AG09319 (cell line): Measurements from ENCODE around the gene TRPM5.

ENCODE experiments used
- DNase-seq: peaks from one replicate; pipeline ENCODE4 v3.0.0-alpha.2; 2010; ENCODE audit warnings: low read depth; ENCODE audit errors: extremely low read depth
- TF ChIP-seq, protein P1 (sequence below): IDR thresholded peaks from 2 replicates; pipeline ENCODE4 v1.5.1; 2011; ENCODE audit warnings: low read depth, mild to moderate bottlenecking, inconsistent platforms, low read length, moderate library complexity

TRPM5 gene

DNA sequence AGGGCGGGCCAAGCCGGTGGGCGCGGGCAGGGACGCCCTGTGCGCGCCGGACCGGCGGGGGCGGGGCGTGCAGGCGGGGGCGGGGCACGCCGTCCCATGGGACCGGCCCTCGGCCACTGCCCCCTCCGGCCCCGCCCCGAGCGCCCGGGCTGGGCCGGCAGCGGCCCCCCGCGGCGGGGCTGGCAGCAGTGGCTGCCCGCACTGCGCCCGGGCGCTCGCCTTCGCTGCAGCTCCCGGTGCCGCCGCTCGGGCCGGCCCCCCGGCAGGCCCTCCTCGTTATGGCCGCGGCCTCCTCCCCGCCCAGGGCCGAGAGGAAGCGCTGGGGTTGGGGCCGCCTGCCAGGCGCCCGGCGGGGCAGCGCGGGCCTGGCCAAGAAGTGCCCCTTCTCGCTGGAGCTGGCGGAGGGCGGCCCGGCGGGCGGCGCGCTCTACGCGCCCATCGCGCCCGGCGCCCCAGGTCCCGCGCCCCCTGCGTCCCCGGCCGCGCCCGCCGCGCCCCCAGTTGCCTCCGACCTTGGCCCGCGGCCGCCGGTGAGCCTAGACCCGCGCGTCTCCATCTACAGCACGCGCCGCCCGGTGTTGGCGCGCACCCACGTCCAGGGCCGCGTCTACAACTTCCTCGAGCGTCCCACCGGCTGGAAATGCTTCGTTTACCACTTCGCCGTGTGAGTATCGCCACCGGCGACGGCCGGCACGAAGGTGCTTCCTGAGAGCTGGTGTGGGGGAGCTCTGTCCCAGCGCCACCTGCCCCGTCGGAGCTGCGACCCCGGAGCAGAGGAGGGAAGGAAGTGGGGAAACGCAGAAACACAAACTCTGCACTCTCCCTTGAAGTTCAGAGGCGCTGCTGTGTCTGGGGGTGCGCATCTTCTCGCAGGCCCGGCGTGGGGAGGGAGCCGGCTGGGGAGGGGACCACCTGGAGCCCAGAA lies 769 bp upstream of the TRPM5 start, which contains the start of gene KCNQ1:
TSS of gene KCNQ1 (plus strand) at position 188 of the 925 bp plus-strand sequence. CDS start at position 279, 91 bp downstream.
- no peak for DNase-seq
- TF ChIP-seq, protein P1, sequence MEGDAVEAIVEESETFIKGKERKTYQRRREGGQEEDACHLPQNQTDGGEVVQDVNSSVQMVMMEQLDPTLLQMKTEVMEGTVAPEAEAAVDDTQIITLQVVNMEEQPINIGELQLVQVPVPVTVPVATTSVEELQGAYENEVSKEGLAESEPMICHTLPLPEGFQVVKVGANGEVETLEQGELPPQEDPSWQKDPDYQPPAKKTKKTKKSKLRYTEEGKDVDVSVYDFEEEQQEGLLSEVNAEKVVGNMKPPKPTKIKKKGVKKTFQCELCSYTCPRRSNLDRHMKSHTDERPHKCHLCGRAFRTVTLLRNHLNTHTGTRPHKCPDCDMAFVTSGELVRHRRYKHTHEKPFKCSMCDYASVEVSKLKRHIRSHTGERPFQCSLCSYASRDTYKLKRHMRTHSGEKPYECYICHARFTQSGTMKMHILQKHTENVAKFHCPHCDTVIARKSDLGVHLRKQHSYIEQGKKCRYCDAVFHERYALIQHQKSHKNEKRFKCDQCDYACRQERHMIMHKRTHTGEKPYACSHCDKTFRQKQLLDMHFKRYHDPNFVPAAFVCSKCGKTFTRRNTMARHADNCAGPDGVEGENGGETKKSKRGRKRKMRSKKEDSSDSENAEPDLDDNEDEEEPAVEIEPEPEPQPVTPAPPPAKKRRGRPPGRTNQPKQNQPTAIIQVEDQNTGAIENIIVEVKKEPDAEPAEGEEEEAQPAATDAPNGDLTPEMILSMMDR, result no peak

DNA sequence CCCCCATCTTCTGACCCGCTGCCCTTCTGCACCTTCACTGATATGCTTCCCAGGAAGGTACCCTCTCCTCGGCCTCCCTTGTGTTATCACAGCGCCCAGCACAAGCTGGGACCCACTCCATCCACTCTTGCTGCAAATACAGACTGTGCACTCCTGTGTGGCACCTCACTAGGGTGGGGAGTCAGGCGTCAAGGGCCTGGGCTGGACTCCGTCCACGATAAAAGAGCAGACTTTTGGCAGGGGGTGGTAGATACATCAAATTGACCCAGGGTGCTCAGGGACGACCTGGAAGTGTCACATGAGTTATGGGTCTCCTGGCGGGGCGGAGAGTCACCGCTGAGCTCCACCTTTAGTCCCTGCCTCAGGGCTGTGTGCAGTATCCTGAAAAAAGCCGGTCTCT lies 908 bp downstream of the TRPM5 start:
- TF ChIP-seq, protein P1, result no peak

DNA sequence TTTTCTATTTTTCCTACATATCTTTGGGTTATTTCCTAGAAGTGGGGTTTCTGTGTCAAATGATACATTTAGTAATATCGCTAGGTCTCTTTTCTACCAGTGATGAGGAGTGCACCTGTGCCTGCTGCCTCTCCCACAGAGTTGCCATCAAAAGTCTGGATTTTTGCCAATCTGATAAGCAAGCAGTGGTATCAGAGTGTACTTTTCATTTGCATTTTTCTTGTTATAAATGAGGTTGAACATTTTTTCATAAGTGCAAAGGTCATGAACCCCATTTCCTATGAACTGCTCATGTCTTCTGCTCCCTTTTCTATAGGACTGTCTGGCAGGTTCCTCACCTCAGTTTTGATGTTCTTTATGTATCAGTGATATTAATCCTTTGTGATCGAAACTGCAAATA lies 1.7 kb downstream of the TRPM5 start:
- TF ChIP-seq, protein P1, result no peak
- DNase-seq, result no peak

More for the DNA sequence above, 908 bp downstream of the TRPM5 start:
- no peak for DNase-seq

DNA sequence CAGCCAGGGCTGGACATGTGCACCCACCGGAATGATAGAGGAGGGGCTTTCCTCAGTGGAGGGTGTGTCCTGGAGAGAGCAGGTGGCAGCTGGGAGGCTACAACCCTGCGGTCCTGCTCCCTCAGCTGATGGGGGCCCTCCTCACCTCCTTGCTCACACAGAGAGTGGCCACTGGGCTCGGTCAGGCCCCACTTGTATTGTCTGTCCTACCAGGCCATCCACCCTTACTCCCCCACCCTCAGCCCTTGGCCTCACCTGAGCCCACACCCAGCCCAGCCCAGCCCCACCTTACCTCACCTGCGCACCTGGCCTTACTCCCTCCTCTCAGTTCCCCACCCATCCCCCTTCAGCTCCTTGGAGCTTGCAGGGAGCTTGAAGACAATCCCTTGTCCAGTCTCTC lies 3.1 kb downstream of the TRPM5 start:
- no peak for DNase-seq

GRCh38 chr11:2440646-2441045 lies 3.7 kb downstream of the TRPM5 start:
- DNase-seq, result no peak
- TF ChIP-seq, protein P1, result no peak

More for the DNA sequence above, 3.1 kb downstream of the TRPM5 start:
- TF ChIP-seq, protein P1, result no peak

DNA sequence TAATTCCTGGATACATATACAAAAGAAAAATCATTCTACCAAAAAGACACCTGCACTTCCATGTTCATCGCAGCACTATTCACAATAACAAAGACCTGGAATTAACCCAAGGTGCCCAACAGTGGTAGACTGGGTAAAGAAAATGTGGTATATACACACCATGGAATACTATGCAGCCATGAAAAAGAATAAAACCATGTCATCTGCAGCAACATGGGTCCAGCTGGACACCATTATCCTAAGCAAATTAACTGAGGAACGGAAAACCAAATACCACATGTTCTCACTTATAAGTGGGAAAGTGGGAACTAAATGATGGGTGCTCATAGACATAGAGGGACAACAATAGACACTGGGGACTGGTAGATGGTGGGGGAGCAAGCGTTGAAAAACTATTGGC lies 4.5 kb downstream of the TRPM5 start:
- TF ChIP-seq, protein P1, result no peak
- no peak for DNase-seq

DNA sequence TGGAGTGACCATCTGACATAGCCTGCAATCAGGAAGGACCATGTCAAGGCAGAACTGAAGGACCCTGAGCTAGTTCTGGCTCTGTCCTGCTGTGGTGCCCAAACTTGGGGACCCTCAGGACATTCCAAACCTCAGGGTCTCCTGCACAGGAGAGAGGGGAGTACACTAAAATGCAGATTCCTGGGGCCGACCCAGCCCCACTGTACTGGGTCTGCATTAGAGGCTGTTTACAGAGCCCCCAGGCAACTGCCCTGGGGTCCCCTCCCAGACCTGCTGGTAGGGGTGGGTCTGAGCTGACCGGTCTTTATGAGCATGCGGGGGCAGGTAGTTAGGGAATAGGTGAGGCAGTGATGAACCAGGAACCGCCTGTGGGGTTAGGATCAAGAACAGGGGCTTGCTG lies 6.8 kb downstream of the TRPM5 start:
- DNase-seq, result no peak
- TF ChIP-seq, protein P1, result no peak
